OCI-LY7 (cell line): ENCODE data around the gene RAD54L.

Experiments
- CTCF ChIP-seq: fragments of 200-600 bp; sonication (generic); conservative IDR thresholded peaks from 2 replicates; pipeline ENCODE4 v1.5.1; 2014; ENCODE audit warnings: mild to moderate bottlenecking, antibody characterized with exemption, low read length, moderate library complexity, mixed read lengths
- EZH2phosphoT487 ChIP-seq: fragments of 200-600 bp; sonication (generic); IDR thresholded peaks from 2 replicates; pipeline ENCODE4 v1.6.1; 2018; ENCODE audit warnings: low read depth, borderline replicate concordance, mild to moderate bottlenecking, mixed run types, antibody characterized with exemption, low read length, moderate library complexity, mixed read lengths

- no peak for TF ChIP-seq CTCF
- TF ChIP-seq EZH2phosphoT487 = no peak
These were observed at the start of gene RAD54L for GRCh38 chr1:46247436-46248121.
